ENCODE results near the gene NUB1.

Gene NUB1

DNA sequence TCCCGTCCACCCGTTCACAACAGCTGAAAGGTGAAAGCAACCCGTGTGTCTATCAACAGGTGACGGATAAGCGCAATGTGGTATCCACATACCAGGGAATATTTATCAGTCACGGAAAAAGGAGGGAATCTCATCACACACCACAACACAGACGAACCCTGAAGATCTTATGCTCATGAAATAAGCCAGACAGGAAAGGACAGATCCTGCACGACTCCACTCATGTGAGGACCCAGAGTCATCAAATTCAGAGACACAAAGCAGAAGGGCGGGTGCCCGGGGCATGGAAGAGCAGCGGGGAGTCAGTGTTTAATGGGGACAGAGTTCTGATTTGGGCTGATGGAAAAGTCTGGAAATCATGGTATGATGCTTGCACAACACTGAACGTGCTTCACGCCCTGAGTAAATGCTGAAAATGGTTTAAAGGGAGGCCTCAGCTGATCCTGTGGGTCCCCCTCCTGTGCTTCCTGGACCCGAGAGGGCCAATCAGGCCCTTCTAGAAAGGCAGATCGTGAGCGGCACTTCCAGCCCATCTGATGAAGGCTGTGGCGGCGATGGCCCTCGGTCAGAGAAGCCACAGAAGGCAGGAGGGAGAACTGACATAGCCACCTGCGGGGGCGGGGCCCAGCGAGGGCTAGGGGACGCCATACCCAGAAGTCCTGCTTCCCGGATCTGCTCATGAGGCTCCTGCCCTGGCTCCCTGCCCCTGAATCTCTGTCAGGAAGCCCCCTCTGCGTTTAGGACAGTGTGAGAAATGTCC lies 49.2 kb downstream of the NUB1 start:
- H3K4me3 ChIP-seq (ENCODE audit: low read depth in 1 of 2, low read length in 2 of 2) = no peak overlapping the region
- no peak overlapping the region for H2AFZ ChIP-seq (ENCODE audit: low read depth, low read length)
- no peak overlapping the region for H3K27ac ChIP-seq (ENCODE audit: low read length)
- H3K9me3 ChIP-seq (ENCODE audit: insufficient read depth, low read length, severe bottlenecking) = no peaks in the 10 kb centered on the region
- H3K27me3 ChIP-seq (ENCODE audit: insufficient read depth, low read length, poor library complexity) = no peaks in the 10 kb centered on the region
- H3K36me3 ChIP-seq (ENCODE audit: insufficient read depth, low read length) = peaks cover 12% of the 10 kb centered on the region; the same call in 1 of the 2 replicates
- H3K4me2 ChIP-seq (ENCODE audit: insufficient read depth, low read length) = no peak overlapping the region
- no peaks in the 10 kb centered on the region for H4K20me1 ChIP-seq (ENCODE audit: insufficient read depth, low read length)
- ATAC-seq (ENCODE audit: insufficient read depth, low read depth) (no peak), DNase-seq (no peak)
- no peak for TF ChIP-seq EZH2 (IDR thresholded peaks at IDR 0.05; ENCODE audit: borderline replicate concordance, low read depth, low read length, severe bottlenecking)
- TF ChIP-seq, protein P1, sequence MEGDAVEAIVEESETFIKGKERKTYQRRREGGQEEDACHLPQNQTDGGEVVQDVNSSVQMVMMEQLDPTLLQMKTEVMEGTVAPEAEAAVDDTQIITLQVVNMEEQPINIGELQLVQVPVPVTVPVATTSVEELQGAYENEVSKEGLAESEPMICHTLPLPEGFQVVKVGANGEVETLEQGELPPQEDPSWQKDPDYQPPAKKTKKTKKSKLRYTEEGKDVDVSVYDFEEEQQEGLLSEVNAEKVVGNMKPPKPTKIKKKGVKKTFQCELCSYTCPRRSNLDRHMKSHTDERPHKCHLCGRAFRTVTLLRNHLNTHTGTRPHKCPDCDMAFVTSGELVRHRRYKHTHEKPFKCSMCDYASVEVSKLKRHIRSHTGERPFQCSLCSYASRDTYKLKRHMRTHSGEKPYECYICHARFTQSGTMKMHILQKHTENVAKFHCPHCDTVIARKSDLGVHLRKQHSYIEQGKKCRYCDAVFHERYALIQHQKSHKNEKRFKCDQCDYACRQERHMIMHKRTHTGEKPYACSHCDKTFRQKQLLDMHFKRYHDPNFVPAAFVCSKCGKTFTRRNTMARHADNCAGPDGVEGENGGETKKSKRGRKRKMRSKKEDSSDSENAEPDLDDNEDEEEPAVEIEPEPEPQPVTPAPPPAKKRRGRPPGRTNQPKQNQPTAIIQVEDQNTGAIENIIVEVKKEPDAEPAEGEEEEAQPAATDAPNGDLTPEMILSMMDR (IDR thresholded peaks at IDR 0.05; ENCODE audit: borderline replicate concordance, extremely low read depth, low read length, poor library complexity, severe bottlenecking) = no peak
- H3K9ac ChIP-seq (ENCODE audit: low read depth, low read length) = no peak overlapping the region
- H3K79me2 ChIP-seq (ENCODE audit: insufficient read depth, low read length) = no peaks in the 10 kb centered on the region
- no peaks in the 10 kb centered on the region for H3K4me1 ChIP-seq (ENCODE audit: insufficient read depth, low read length)

DNA sequence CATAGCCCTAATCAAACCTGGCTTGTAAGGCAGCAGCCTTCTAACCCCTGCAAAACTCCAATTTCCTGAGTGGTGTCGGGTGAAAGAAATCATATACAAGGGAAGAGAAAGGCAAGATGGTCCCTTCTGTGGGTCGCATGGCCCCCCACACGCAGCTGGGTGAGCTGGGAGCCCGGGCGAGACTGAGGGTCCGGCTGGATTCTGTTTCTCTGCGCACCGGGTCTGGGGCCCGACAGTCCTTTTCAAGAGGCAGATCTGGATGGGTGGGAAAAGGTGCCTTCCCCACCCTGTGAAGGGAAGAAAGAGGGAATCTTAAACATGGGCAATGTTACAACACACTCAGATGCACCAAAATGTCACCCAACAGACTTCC lies 49.7 kb downstream of the NUB1 start:
- Histone ChIP-seq H3K79me2 (ENCODE audit: insufficient read depth, low read length) (no peaks in the 10 kb centered on the region), H3K9ac (ENCODE audit: low read depth, low read length) (no peak overlapping the region), H4K20me1 (ENCODE audit: insufficient read depth, low read length) (no peaks in the 10 kb centered on the region), H3K36me3 (ENCODE audit: insufficient read depth, low read length) (peaks cover 12% of the 10 kb centered on the region; the same call in 1 of the 2 replicates), H3K4me2 (ENCODE audit: insufficient read depth, low read length) (no peak overlapping the region), H2AFZ (ENCODE audit: low read depth, low read length) (no peak overlapping the region), H3K27ac (ENCODE audit: low read length) (no peak overlapping the region), H3K9me3 (ENCODE audit: insufficient read depth, low read length, severe bottlenecking) (no peaks in the 10 kb centered on the region), H3K4me1 (ENCODE audit: insufficient read depth, low read length) (no peaks in the 10 kb centered on the region), H3K27me3 (ENCODE audit: insufficient read depth, low read length, poor library complexity) (no peaks in the 10 kb centered on the region), H3K4me3 (ENCODE audit: low read depth in 1 of 2, low read length in 2 of 2) (no peak overlapping the region)
- DNase-seq = no peak
- TF ChIP-seq EZH2 (IDR thresholded peaks at IDR 0.05; ENCODE audit: borderline replicate concordance, low read depth, low read length, severe bottlenecking) = no peak
- TF ChIP-seq, protein P1 (IDR thresholded peaks at IDR 0.05; ENCODE audit: borderline replicate concordance, extremely low read depth, low read length, poor library complexity, severe bottlenecking) = no peak
- no peak for ATAC-seq (ENCODE audit: insufficient read depth, low read depth)

DNA sequence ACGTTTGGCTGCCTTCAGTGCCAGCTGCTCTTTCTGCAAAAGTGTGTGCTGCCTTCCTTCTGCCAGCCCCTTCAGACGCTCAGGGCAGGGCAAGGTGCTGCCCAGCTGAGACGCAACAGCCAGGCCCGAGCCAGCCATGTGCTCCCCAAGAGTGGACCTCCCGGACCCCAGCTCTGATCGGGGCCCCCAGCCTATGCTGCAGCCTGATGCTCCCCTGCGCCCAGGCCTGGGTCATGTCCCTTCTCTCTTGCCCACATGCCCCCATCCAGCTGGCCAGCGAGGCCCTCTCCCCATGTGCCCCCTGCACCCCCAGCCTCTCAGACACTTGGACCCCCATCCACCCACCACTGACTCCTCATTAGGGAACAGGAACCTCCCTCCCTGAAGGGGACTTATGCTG lies 50.4 kb downstream of the NUB1 start:
- TF ChIP-seq, protein P1 (IDR thresholded peaks at IDR 0.05; ENCODE audit: borderline replicate concordance, extremely low read depth, low read length, poor library complexity, severe bottlenecking) = no peak
- TF ChIP-seq EZH2 (IDR thresholded peaks at IDR 0.05; ENCODE audit: borderline replicate concordance, low read depth, low read length, severe bottlenecking) = no peak
- H3K9ac ChIP-seq (ENCODE audit: low read depth, low read length) = no peak overlapping the region
- no peaks in the 10 kb centered on the region for H3K9me3 ChIP-seq (ENCODE audit: insufficient read depth, low read length, severe bottlenecking)
- H3K27me3 ChIP-seq (ENCODE audit: insufficient read depth, low read length, poor library complexity) = no peaks in the 10 kb centered on the region
- no peaks in the 10 kb centered on the region for H4K20me1 ChIP-seq (ENCODE audit: insufficient read depth, low read length)
- H3K36me3 ChIP-seq (ENCODE audit: insufficient read depth, low read length) = peaks cover 12% of the 10 kb centered on the region; the same call in 1 of the 2 replicates
- no peak for ATAC-seq (ENCODE audit: insufficient read depth, low read depth)
- H3K79me2 ChIP-seq (ENCODE audit: insufficient read depth, low read length) = no peaks in the 10 kb centered on the region
- H2AFZ ChIP-seq (ENCODE audit: low read depth, low read length) = no peak overlapping the region
- no peak overlapping the region for H3K4me2 ChIP-seq (ENCODE audit: insufficient read depth, low read length)
- DNase-seq = no peak
- no peak overlapping the region for H3K27ac ChIP-seq (ENCODE audit: low read length)
- H3K4me3 ChIP-seq (ENCODE audit: low read depth in 1 of 2, low read length in 2 of 2) = no peak overlapping the region
- no peaks in the 10 kb centered on the region for H3K4me1 ChIP-seq (ENCODE audit: insufficient read depth, low read length)
